HCT116 (cell line): ENCODE measurements around the gene DMRT2. TPM values are rescaled to one million over a fixed set of nuclear protein-coding genes. Genes with fewer than 3 reads are reported as not detected.

Source experiments
- ATAC-seq: fragments of 200-7000 bp; cut with Tn5 transposase; 2 replicates; pipeline ENCODE4 v1.9.1; 2020; ENCODE audit warnings: mild to moderate bottlenecking, moderate library complexity
- BruUV-seq: library from RNA; stranded (reverse); fragments of 400-500 nt; replicated peaks from 2 replicates; lab custom pipeline; 2021; lab: Mats Ljungman, UMichigan
- CTCF ChIA-PET: fragments of 300-600 bp; sonication (Branson Sonifier 250); formaldehyde crosslinking; loops from one replicate; lab custom pipeline; 2021; ENCODE audit warnings: antibody characterized with exemption; lab: Charles Lee
- POLR2A ChIA-PET: fragments of 300-600, 350-600 bp; sonication (Branson Sonifier 250); formaldehyde crosslinking; loops from one replicate; lab custom pipeline; 2021; ENCODE audit warnings: antibody characterized with exemption; lab: Charles Lee
- RAD21 ChIA-PET, 2 experiments: fragments of 300-600 bp; sonication (Branson Sonifier 250); formaldehyde crosslinking; loops; one replicate each; lab custom pipeline; 2023; ENCODE audit warnings: low total read pairs in 2 of 2; ENCODE audit not compliant: uncharacterized antibody in 2 of 2, unreplicated experiment in 2 of 2, low non-redundant PET in 1 of 2; lab: Charles Lee
- DNase-seq: peaks from one replicate; pipeline ENCODE4 v3.0.0-alpha.2; 2010; ENCODE audit warnings: low read depth, low spot score
- H2AFZ ChIP-seq: fragments of 200-600 bp; shearing (Covaris generic), sonication (generic); 2 replicates; pipeline ENCODE4 v1.6.1; 2017; ENCODE audit warnings: low read depth, mixed run types, mixed read lengths, antibody characterized with exemption, low read length; ENCODE audit not compliant: poor library complexity, severe bottlenecking
- H3K27ac ChIP-seq: 2 replicates; pipeline ENCODE4 v1.5.1; 2012; ENCODE audit warnings: low read depth, low read length
- H3K27me3 ChIP-seq: fragments of 200-600 bp; sonication (generic); 2 replicates; pipeline ENCODE4 v1.6.1; 2016; ENCODE audit warnings: mixed run types, low read length, mixed read lengths; ENCODE audit not compliant: insufficient read depth
- H3K36me3 ChIP-seq, 2 experiments: fragments of 200-500 bp in 1 of 2; fragments of 200-600 bp in 1 of 2; sonication (Bioruptor generic) in 1 of 2; sonication (generic) in 1 of 2; 2 replicates each; pipeline versions ENCODE4 v1.5.1 to v1.6.1; 2014 to 2016; ENCODE audit warnings: low read length in 2 of 2, inconsistent platforms in 1 of 2, mixed read lengths in 1 of 2, mixed run types in 1 of 2; ENCODE audit not compliant: insufficient read depth in 2 of 2, control insufficient read depth in 1 of 2
- H3K4me1 ChIP-seq, 2 experiments: fragments of 200-600 bp in 1 of 2; sonication (generic) in 1 of 2; 2 replicates each; pipeline versions ENCODE4 v1.5.1 to v1.6.1; 2012 to 2017; ENCODE audit warnings: low read length in 2 of 2, inconsistent platforms in 1 of 2, mild to moderate bottlenecking in 1 of 2, mixed read lengths in 1 of 2, mixed run types in 1 of 2, moderate library complexity in 1 of 2; ENCODE audit not compliant: insufficient read depth in 2 of 2, control insufficient read depth in 1 of 2
- H3K4me2 ChIP-seq: fragments of 200-600 bp; sonication (generic); 2 replicates; pipeline ENCODE4 v1.6.1; 2017; ENCODE audit warnings: mixed run types, low read length, mixed read lengths
- H3K4me3 ChIP-seq, 2 experiments: fragments of 200-600 bp in 1 of 2; sonication (generic) in 1 of 2; replicated peaks in 1 of 2; 2 replicates each; pipeline ENCODE4 v1.5.1; 2011 to 2016; ENCODE audit warnings: low read length in 2 of 2, control low read depth in 1 of 2, low read depth in 1 of 2, mild to moderate bottlenecking in 1 of 2, mixed read lengths in 1 of 2, mixed run types in 1 of 2
- H3K79me2 ChIP-seq: fragments of 200-600 bp; sonication (generic); 2 replicates; pipeline ENCODE4 v1.6.1; 2017; ENCODE audit warnings: mild to moderate bottlenecking, mixed run types, low read length, moderate library complexity, mixed read lengths; ENCODE audit not compliant: insufficient read depth
- H3K9ac ChIP-seq: fragments of 200-600 bp; sonication (generic); 2 replicates; pipeline ENCODE4 v1.6.1; 2016; ENCODE audit warnings: low read length, mixed read lengths
- H3K9me2 ChIP-seq: fragments of 200-600 bp; sonication (generic), shearing (Covaris generic); 2 replicates; pipeline ENCODE4 v1.6.1; 2017; ENCODE audit warnings: mixed run types, mild to moderate bottlenecking, moderate library complexity; ENCODE audit not compliant: insufficient read depth
- H3K9me3 ChIP-seq, 2 experiments: fragments of 200-500 bp in 1 of 2; fragments of 200-600 bp in 1 of 2; sonication (Bioruptor generic) in 1 of 2; sonication (generic) in 1 of 2; 2 replicates each; pipeline ENCODE4 v1.6.1; 2014 to 2017; ENCODE audit warnings: low read length in 2 of 2, mixed read lengths in 2 of 2, inconsistent platforms in 1 of 2, low read depth in 1 of 2, mild to moderate bottlenecking in 1 of 2, mixed run types in 1 of 2, moderate library complexity in 1 of 2; ENCODE audit not compliant: control insufficient read depth in 1 of 2, insufficient read depth in 1 of 2
- H4K20me1 ChIP-seq: fragments of 200-600 bp; sonication (generic), shearing (Covaris generic); 2 replicates; pipeline ENCODE4 v1.6.1; 2017; ENCODE audit warnings: mixed run types, mild to moderate bottlenecking, moderate library complexity; ENCODE audit not compliant: insufficient read depth
- CBX3 ChIP-seq: IDR thresholded peaks from 2 replicates; pipeline ENCODE4 v1.6.1; 2012; ENCODE audit warnings: low read depth
- CEBPB ChIP-seq: IDR thresholded peaks from 2 replicates; pipeline ENCODE4 v1.6.1; 2012; ENCODE audit warnings: low read depth
- EGR1 ChIP-seq: IDR thresholded peaks from 2 replicates; pipeline ENCODE4 v1.6.1; 2012; ENCODE audit warnings: low read depth
- ELF1 ChIP-seq: IDR thresholded peaks from 2 replicates; pipeline ENCODE4 v1.6.1; 2012; ENCODE audit warnings: low read depth, borderline replicate concordance
- EZH2phosphoT487 ChIP-seq: fragments of 200-600 bp; IDR thresholded peaks from 2 replicates; pipeline ENCODE4 v1.6.1; 2018; ENCODE audit warnings: antibody characterized with exemption, borderline replicate concordance
- JUND ChIP-seq: IDR thresholded peaks from 2 replicates; pipeline ENCODE4 v1.6.1; 2012
- POLR2AphosphoS5 ChIP-seq: IDR thresholded peaks from 2 replicates; pipeline ENCODE4 v1.6.1; 2011; ENCODE audit warnings: mild to moderate bottlenecking, low read depth, low read length, moderate library complexity
- RAD21 ChIP-seq: IDR thresholded peaks from 2 replicates; pipeline ENCODE4 v1.6.1; 2012; ENCODE audit warnings: low read depth, mild to moderate bottlenecking
- SIN3A ChIP-seq: IDR thresholded peaks from 2 replicates; pipeline ENCODE4 v1.6.1; 2012; ENCODE audit warnings: low read depth
- SP1 ChIP-seq: IDR thresholded peaks from 2 replicates; pipeline ENCODE4 v1.6.1; 2012; ENCODE audit warnings: low read depth
- SRF ChIP-seq: IDR thresholded peaks from 2 replicates; pipeline ENCODE4 v1.6.1; 2012; ENCODE audit warnings: low read depth
- TCF7L2 ChIP-seq: IDR thresholded peaks from 2 replicates; pipeline ENCODE4 v1.7.0; 2011; ENCODE audit warnings: borderline replicate concordance, inconsistent platforms; ENCODE audit not compliant: insufficient read depth, insufficient read length; ENCODE audit errors: extremely low read depth
- YY1 ChIP-seq: IDR thresholded peaks from 2 replicates; pipeline ENCODE4 v1.6.1; 2011; ENCODE audit warnings: low read length, low read depth, moderate library complexity, mild to moderate bottlenecking; ENCODE audit not compliant: insufficient replicate concordance; ENCODE audit errors: extremely low read depth
- ZFX ChIP-seq: fragments of 450-650 bp; IDR thresholded peaks from 2 replicates; pipeline ENCODE4 v1.6.1; 2017
- ZNF274 ChIP-seq: fragments of 200-500 bp; sonication (Bioruptor generic); IDR thresholded peaks from 2 replicates; pipeline ENCODE4 v1.6.1; 2014; ENCODE audit warnings: mild to moderate bottlenecking, low read depth, low read length, inconsistent platforms
- intact Hi-C: fragments of 100-400 bp; cut with micrococcal nuclease; formaldehyde crosslinking; loops from 2 replicates; pipeline ENCODE4 v1.10.0; 2022
- total RNA-seq: library from RNA; stranded (reverse); gene quantifications from one replicate; pipeline ENCODE4 v1.2.1, GENCODE V29; 2021; ENCODE audit not compliant: unreplicated experiment
- TF ChIP-seq, protein P1 (sequence below): IDR thresholded peaks from 2 replicates; pipeline ENCODE4 v1.6.1; 2012
- TF ChIP-seq, protein P2 (sequence below): IDR thresholded peaks from 2 replicates; pipeline ENCODE4 v1.6.1; 2012
- TF ChIP-seq, protein P3 (sequence below): IDR thresholded peaks from 2 replicates; pipeline ENCODE4 v1.6.1; 2012; ENCODE audit warnings: low read depth
- TF ChIP-seq, protein P4 (sequence below), 3 experiments: fragments of 200-600 bp in 1 of 3; sonication (generic) in 1 of 3; IDR thresholded peaks in 2 of 3; conservative IDR thresholded peaks in 1 of 3; 2 replicates each; pipeline ENCODE4 v1.5.1; 2012 to 2017; ENCODE audit warnings: low read depth in 2 of 3, low read length in 2 of 3, antibody characterized with exemption in 1 of 3, borderline replicate concordance in 1 of 3, control low read depth in 1 of 3, mild to moderate bottlenecking in 1 of 3, mixed read lengths in 1 of 3, mixed run types in 1 of 3, moderate library complexity in 1 of 3; ENCODE audit not compliant: insufficient read depth in 1 of 3

DMRT2 gene
- total RNA-seq, 1 experiment from 2014 or later = 0.17 TPM

DNA sequence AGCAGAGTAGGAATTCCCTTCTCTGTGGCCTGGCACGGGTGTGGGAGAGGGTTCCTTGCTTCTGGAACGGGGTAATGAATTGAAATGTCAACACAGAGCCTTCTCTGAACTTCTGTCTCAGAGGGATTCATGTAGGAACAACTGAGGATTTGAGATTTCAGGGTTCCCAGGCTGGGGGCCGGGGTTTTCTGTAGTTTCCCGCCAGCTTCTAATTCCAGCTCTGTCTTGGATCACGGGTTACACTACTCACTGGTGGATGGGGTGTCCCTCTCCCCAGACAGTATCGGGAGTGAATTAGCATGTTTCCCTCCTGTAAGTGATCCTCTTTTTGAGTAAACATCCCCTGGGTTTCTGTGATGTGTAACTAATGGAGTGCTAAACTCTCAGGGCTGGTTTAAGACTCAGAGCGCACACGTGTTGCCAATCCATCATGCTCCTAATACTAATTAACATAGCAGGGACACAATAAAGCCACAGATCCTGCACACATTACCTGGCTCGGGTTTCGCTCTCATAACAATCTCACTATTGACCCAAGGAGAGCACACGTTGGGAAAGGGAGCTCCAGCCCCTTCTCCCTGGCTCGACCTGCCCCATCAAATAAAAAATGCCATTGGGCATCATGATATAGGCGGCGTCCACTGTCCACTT is 18.1 kb upstream of the DMRT2 start:
- RAD21 ChIA-PET = no interaction called here
- H3K27ac ChIP-seq = no peak overlapping the region
- intact Hi-C loops = no loop called here
- H2AFZ ChIP-seq = no peak overlapping the region
- no peaks in the 10 kb centered on the region for H3K9me3 ChIP-seq
- DNase-seq (no peak), ATAC-seq (no peak)
- no peaks in the 10 kb centered on the region for H3K79me2 ChIP-seq
- no peaks in the 10 kb centered on the region for H3K9me2 ChIP-seq
- H3K36me3 ChIP-seq = no peaks in the 10 kb centered on the region
- no peak for TF ChIP-seq ZNF274
- no peak for TF ChIP-seq EGR1
- TF ChIP-seq POLR2AphosphoS5 = no peak
- no peak for TF ChIP-seq EZH2phosphoT487
- TF ChIP-seq, protein P1, sequence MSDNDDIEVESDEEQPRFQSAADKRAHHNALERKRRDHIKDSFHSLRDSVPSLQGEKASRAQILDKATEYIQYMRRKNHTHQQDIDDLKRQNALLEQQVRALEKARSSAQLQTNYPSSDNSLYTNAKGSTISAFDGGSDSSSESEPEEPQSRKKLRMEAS = no peak
- TF ChIP-seq CEBPB = no peak
- TF ChIP-seq, protein P2, sequence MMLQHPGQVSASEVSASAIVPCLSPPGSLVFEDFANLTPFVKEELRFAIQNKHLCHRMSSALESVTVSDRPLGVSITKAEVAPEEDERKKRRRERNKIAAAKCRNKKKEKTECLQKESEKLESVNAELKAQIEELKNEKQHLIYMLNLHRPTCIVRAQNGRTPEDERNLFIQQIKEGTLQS = no peak
- TF ChIP-seq CBX3 = no peak
- no peak for TF ChIP-seq SIN3A
- TF ChIP-seq SRF = no peak
- TF ChIP-seq SP1 = no peak
- no peak for TF ChIP-seq TCF7L2
- no peak for TF ChIP-seq RAD21
- TF ChIP-seq, protein P3, sequence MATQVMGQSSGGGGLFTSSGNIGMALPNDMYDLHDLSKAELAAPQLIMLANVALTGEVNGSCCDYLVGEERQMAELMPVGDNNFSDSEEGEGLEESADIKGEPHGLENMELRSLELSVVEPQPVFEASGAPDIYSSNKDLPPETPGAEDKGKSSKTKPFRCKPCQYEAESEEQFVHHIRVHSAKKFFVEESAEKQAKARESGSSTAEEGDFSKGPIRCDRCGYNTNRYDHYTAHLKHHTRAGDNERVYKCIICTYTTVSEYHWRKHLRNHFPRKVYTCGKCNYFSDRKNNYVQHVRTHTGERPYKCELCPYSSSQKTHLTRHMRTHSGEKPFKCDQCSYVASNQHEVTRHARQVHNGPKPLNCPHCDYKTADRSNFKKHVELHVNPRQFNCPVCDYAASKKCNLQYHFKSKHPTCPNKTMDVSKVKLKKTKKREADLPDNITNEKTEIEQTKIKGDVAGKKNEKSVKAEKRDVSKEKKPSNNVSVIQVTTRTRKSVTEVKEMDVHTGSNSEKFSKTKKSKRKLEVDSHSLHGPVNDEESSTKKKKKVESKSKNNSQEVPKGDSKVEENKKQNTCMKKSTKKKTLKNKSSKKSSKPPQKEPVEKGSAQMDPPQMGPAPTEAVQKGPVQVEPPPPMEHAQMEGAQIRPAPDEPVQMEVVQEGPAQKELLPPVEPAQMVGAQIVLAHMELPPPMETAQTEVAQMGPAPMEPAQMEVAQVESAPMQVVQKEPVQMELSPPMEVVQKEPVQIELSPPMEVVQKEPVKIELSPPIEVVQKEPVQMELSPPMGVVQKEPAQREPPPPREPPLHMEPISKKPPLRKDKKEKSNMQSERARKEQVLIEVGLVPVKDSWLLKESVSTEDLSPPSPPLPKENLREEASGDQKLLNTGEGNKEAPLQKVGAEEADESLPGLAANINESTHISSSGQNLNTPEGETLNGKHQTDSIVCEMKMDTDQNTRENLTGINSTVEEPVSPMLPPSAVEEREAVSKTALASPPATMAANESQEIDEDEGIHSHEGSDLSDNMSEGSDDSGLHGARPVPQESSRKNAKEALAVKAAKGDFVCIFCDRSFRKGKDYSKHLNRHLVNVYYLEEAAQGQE = no peak
- TF ChIP-seq, protein P4, sequence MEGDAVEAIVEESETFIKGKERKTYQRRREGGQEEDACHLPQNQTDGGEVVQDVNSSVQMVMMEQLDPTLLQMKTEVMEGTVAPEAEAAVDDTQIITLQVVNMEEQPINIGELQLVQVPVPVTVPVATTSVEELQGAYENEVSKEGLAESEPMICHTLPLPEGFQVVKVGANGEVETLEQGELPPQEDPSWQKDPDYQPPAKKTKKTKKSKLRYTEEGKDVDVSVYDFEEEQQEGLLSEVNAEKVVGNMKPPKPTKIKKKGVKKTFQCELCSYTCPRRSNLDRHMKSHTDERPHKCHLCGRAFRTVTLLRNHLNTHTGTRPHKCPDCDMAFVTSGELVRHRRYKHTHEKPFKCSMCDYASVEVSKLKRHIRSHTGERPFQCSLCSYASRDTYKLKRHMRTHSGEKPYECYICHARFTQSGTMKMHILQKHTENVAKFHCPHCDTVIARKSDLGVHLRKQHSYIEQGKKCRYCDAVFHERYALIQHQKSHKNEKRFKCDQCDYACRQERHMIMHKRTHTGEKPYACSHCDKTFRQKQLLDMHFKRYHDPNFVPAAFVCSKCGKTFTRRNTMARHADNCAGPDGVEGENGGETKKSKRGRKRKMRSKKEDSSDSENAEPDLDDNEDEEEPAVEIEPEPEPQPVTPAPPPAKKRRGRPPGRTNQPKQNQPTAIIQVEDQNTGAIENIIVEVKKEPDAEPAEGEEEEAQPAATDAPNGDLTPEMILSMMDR (IDR thresholded peaks at IDR 0.05 in 2 of 3, conservative IDR thresholded peaks at IDR 0.05 in 1 of 3; ENCODE audit: borderline replicate concordance in 1 of 3, insufficient read depth in 1 of 3, low read depth in 2 of 3, low read length in 2 of 3) = no peak
- TF ChIP-seq ZFX = no peak
- TF ChIP-seq JUND = no peak
- TF ChIP-seq YY1 = no peak
- TF ChIP-seq ELF1 = no peak
- no TSS peak for BruUV-seq
- CTCF ChIA-PET = no interaction called here
- POLR2A ChIA-PET = no interaction called here
- no peaks in the 10 kb centered on the region for H3K4me1 ChIP-seq
- no peaks in the 10 kb centered on the region for H3K27me3 ChIP-seq
- no peak overlapping the region for H3K4me2 ChIP-seq
- no peak overlapping the region for H3K9ac ChIP-seq
- H3K4me3 ChIP-seq = no peak overlapping the region
- no peaks in the 10 kb centered on the region for H4K20me1 ChIP-seq
